Measurements from ENCODE around the gene CD8B.

Gene CD8B

DNA sequence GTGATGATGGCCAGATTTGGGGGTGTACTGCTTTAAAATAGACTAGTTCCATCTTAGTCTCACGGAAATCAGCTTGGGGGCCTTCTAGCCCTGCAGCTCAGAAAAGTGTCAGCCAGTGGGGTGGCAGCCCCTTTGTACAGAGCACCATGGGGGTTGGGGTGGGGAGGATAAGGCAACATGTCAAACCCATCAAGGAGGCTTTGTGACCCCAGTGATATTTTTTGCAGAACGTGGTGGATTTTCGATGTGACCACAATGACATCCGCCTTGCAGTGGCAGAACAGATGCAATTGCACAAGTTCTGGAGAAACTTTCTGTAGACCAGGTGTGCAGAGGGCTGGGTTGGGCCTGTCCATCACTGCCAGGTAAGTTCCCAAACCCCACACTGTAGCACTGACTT is 67.9 kb downstream of the CD8B start:
- no peak for DNase-seq

DNA sequence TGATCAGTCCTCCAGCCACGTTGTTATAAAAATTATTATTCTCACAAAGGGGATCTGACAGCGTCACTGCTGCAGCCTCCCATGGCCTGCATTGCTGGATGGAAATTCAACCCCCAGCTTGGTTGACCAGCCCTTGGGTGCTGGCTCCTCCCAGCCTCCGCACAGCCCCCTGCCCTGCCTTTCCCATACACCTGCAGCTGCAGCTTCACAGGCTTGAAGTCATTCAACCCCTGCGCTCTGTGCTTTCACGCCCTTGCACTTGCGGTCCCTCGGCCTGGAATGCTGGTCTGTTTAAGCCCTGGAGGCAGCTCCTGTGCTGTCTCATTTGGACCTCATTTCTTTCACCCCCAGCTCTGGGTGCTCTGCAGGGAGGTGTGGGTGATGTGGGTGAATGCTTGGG is 70.1 kb downstream of the CD8B start:
- DNase-seq: no peak

DNA sequence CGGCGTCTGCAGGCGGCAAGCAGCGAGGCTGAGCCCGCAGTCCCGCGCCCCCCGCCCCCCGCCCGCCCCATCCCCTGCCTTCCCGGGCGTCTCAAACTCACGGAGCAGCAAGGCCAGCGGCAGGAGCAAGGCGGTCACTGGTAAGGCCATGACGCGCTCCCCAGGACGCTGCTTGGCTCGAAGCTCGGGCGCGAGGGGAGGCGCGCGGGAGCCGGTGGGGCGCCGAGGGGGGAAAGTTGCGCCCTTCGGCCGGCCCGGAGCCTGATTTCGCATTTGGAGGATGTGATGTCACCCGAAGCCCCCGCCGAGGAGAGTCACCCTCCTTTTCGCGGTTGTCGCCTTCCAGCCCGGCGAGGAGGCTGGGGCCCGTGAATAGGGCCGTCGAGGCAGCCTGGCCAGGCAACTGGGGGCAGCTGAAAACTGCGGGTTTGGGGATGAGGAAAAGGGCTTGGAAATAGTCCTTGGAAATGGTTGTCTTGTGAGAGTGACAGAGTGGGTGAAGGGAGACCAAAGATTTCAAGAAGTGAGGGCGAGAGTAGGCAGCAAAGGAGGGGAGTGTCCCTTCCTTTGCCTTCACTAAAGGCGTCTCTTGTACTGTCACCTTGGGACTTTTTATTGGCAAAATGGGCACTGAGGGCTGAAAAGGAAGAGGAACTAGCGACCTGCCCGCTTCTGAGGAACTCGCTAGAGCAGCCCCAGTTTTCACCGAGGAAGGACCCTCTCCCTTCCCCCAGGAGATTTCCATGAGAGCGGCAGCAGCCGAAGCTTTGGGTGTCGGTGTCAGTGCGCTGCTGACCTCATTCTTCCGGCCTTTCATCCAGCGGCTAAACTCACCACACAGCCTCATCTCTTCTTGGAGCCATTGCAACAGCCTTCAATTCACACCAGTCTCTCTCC is 70.8 kb downstream of the CD8B start, which contains the start of gene CD8A:
Gene CD8A, minus strand, starts transcription at position 238 of the 897 bp plus-strand sequence. Its CDS starts 88 bp downstream, at position 150.
- no peak for DNase-seq

DNA sequence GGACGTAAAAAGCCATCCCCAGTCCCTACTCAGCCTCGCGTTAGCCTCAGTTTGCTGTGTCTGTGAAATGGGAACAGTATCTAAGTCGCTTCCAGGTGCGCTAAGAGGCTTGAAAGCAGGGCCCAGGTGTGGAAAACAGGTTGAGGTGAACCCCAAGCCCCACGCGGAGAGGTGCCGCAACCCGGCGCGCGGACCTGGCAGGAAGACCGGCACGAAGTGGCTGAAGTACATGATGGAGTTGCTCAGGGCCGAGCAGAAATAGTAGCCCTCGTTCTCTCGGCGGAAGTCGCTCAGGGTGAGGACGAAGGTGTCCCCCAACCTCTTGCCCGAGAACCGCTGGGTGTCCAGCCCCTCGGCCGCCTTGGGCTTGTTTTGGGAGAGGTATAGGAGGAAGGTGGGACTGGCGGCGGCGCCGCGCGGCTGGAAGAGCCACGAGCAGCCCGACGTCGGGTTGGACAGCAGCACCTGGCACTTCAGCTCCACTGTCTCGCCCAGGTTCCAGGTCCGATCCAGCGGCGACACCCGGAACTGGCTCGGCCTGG is 71.5 kb downstream of the CD8B start:
- DNase-seq: no peak

DNA sequence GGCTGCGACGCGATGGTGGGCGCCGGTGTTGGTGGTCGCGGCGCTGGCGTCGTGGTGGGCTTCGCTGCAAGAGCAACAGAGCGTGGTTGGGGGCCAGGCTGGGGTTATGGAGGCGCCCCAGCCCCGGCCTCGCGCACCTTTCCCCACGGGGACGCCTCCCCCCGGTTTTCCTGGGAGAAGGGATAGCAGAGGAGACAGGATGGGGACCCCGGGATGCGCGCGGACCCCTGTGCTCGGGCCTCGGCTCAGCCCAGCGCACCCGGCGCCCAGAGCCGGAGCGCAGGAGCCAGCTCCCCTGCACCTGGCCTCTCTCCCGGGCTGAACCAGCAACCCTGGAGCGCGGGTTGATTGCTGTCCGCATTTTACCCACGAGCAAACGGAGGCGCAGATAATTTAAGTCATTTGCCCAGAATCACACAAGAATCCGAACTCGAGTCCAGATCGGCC is 72.0 kb downstream of the CD8B start:
- no peak for DNase-seq

DNA sequence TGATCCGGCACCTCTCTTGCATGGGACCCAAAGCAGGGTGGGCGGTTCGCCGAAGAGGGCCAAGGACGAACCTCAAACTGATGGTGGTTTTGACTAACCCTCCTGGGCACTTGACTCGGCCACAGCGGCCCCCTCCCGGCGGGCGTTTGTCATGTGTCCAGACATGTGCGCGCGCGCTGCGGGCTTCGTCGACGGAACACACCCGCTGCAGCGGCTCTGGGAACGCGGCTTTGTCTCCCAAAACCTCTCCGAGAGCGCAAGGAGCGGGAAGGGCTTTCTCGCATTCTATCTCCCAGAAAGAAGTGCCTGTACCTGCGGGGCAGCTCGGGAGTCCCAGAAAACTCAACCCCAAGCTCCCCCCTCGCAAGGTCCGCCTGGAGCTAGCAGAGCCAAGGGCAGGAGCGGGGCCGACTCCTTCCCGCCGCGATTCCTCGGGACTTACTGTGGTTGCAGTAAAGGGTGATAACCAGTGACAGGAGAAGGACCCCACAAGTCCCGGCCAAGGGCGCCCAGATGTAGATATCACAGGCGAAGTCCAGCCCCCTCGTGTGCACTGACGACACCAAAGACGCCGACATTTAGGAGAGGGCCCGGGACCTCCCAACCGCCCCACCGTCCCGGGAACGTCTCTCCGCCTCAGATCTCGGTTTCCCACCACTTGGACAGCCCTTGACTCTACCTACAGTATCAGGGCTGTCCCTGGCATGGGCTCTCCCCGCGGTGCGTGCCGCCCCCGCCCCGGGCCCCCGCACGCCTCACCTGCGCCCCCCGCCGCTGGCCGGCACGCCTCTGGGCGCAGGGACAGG is 72.6 kb downstream of the CD8B start:
- no peak for DNase-seq

DNA sequence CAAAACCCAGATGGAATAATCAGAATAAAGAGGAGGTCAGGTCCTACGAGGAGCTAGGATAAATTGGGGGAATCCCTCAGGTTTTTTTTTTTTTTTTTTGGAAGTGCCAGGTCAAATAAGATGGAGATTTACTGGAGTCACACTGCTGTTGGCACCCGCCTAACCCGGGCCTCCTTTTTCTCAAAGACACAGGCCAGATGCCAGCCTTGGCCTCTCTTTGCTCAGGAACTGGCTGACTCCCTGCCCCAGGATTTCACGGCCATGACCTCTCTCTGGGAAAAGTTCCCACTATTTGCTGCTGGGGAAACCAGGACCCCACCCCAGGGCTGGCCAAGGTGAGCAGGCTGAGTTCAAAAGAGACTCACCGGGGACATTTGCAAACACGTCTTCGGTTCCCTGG is 73.5 kb downstream of the CD8B start:
- DNase-seq: no peak

DNA sequence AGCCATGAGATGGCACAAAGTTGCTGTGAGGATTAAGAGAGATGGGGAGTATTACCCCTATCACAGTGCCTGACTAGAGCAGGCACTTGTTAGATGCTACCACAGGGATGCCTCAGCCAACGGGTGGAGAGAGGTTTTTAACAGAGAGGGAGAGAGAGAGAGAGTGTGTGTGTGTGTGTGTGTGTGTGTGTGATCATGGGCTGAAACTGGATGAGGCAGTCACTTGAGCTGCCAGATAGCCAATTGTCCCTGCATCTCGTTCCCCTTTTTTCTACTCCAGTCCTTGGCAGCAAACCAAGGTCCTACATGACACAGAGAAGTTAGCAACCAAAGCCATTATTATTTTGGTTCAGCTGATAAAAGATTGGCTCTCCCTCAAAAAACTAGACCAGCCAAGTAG is 74.0 kb downstream of the CD8B start:
- no peak for DNase-seq

DNA sequence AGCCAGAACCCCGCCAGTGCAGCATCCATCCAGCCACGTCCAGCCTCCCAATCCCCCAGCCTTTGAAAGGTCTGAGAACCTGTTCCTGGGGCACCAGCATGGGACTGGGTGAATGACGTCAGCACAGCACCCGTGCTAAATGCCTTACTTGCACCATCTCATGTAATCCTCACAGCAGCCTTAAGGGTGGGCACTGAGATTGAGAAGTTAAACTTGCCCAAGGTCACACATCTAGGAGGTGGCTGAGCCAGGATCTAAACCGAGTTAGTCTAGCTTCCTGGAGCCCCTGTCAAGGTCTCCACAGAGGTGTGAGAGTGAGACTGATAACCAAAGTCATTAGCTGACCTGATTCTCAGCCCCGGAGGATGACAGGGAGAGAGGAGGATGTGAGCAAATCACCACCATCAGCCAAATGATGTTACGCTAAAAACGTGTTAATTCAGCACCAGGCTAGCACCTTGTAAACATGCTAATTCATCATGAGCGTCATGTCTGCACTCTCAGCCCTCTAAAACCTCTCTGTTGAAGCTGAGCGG is 75.6 kb downstream of the CD8B start:
- DNase-seq: no peak

DNA sequence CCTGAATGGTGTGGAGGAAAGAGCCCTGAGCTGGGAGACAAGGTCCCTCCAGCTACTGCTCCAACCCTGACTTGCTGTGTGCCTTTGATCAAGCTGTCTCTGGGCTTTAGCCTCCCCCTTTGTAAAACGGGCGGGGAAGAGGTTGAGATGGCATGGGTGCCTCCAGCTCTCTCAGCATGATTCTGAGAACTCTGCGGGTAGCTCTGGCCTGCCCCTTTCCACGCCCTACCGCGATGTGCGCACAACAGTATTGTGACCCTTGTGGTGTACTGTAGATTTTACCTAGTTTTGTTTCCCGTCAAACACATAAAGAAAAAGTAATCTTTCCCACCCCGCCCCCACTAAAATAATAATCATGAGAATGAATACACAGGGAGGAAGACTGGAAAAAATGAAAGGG is 76.2 kb downstream of the CD8B start:
- no peak for DNase-seq

DNA sequence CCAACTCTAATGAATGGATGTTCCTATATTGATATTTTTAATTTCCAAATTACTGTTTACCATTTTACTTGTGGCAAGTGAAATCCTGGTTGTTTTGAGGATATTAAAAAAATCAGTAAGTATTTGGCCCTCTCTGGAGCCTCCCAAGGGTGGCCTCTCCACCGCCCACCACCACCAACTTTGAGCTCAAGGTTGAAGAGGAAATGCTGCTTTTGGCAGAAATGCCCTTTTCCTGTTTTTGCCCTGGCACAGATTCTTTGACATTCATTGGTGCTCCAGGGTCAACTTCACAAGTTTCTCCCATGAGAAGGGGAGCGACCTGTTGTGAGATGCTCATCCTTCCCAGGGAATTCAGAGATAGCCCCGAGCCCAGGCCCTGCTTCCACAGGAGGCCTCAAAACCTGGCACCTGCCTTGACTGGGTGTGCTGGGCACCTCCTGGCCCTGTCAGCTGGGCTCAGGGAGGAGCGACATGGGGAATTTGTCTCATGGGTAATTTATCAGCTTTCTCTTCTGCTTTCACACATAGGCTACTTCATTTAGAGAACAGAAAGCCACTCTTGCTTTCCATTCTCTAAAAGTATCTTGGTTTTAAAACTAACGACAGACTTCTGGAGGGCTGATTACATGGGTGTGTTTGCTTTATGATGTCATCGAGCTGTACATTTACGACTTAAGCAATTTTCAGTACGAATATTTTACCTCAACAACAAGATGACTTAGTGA is 77.9 kb downstream of the CD8B start:
- no peak for DNase-seq

DNA sequence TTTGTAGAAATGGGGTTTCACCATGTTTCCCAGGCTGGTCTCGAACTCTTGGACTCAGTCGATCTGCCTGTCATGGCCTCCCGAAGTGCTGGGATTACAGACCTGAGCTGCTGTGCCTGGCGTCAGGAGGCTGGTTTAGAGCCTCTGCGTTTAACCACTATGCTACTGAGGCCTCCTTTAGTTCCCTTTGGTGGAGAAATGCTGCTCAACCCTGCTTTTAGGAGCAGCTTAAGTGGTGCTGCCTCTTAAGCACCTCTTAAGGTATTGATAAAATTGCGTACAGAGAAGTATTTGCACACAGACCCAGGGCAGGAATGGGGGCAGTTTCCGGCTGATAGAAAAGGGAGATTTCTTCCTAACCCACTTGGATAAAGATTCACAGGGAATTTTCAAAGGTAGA is 78.9 kb downstream of the CD8B start:
- DNase-seq: no peak

DNA sequence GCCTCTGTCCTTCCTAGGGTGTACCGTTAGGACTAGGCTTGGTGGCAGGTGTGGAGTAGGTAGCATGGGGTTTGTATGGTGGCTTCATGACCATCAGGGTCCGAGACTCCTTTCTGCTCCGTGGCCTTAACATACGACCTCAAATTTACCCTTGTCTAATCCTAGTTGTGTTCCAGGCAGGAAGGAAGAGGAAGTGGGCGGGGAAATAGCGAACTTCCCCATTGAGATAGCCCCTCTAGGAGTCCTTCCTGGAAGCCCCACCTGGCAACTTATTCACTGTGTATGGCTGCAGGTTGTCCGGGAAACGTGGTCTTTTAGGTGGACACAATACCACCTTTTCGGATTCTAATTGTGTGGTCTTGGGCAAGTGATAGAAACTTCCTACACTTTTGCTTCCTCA is 80.3 kb downstream of the CD8B start:
- DNase-seq: no peak

DNA sequence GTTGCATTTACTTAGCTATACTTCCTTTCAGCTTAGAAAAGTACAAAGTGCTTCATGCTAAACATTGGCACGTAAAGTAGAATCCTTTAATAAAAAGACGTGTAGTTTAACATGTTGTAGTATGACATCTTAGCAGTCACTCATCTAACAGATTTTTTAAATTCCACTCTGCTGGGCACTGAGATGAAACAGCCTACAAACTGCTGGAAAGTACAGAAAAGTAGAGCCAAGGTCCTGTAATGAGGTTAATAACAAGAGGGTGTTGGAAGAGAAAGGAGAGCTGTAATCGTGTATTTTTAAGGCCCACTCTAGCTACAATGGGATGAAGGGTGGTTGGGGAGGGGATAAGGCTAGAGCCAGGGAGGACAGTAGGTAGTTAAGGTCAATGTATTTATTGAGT is 81.7 kb downstream of the CD8B start:
- DNase-seq: no peak

DNA sequence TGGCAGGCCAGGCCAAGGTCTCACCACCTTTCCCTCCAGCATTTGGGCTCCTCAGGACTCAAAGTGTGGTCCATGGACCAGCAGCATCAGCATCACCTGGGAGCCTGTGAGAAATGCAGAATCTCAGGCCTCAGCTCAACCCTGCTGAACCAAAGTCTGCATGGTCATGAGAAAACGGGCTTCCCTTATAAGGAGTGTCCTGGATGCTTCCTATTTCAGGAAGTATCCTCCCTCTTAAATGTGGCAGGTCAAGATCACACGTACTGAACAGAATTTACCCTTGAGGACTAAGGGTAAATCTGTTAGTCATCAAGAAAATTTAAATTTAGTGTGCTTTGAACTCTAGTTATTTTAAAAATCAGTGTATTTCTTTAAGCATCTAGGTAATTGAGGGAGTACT is 82.7 kb downstream of the CD8B start:
- DNase-seq: no peak

DNA sequence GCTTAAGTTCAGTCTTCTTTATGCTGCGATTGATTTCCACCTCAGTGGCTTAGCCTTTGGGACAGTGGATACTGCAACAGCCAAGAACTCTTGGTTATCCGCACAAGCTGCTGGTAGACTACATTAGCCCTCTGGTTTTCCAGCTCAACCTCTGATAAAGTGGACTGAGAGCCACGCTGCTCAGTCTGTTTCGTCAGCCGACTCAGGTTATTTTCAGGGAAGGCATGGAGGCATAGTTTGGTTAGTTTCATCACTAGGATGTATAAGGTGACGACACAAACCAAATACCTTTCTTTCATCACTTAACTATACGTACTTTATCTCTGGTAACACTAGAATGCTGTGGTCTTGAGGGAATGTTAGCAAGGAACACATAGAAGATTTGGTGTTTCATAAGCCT is 85.2 kb downstream of the CD8B start:
- no peak for DNase-seq

DNA sequence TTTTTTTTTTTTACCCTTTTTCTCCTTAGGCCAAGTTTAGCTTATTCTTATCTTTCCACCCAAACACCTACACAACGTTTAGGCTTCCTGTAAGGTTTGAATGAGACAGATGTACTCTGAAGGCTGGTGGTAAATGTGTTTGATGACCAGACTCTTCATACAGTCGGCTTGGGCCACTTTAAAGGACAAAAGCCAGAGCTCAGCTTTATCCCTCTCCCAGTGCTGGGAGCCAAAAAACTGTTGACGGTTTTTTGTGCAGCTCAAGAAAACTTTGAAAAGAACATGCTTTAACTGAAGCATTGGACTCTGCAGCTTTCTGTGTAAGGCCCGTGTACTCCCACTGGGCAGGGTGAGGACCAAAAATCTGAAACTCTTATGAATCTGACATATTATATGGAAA is 86.3 kb downstream of the CD8B start:
- DNase-seq: no peak

DNA sequence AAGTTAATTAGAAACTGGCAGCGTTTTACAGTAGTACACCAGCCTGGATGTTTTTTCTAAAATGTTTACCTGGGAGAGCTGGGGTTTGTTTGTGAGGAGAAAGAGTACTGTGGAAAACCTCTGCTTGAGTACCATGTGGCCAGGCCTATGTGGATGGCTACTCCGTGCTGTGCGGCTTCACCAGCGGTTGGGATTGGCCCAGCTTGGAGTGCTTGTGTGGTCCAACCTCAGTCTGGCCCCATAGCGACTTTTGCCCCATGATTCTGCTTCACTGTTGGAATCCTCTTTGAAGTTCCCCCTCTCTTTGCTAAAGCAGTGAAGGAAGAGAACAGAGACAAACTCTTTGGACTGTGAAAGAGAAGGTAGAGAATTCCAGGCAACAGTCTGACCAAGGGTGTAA is 86.8 kb downstream of the CD8B start:
- DNase-seq: no peak

DNA sequence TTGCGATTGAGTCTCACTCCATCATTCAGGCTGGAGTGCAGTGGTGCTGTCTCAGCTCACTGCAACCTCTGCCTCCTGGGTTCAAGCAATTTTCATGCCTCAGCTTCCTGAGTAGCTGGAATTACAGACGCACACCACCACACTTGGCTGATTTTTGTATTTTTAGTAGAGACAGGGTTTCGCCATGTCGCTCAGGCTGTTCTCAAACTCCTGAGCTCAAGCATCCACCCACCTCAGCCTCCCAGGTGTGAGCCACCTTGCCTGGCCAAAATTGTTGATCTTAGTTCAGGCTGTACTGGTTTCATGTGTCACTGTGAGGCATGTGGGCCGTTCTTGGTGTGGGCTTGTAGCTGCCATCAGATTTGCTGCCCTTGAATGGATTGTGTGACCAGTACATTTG is 89.1 kb downstream of the CD8B start:
- no peak for DNase-seq

DNA sequence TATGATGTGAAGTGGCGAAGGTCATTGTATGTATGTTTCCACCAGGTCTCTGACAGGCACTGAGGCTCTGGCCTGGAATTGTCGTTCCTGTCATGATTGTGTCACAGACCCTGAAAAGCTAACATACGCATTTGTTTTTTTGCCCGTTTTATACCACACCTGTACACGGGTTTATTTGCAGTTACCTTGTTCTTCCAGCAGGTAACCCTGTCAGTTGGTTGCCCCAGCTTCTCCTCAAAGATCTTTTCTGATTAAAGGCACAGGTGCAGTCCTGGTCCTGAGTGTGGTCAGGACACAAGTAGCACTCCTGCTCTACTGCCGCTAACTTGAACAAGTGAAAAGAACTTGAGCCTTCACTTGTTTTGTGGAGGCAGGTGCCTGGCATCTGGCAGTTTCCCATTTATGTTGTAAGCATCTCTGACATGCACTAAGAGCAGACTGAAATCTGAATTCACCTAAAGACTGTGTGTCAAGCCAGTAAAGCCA is 90.8 kb downstream of the CD8B start:
- DNase-seq: no peak

DNA sequence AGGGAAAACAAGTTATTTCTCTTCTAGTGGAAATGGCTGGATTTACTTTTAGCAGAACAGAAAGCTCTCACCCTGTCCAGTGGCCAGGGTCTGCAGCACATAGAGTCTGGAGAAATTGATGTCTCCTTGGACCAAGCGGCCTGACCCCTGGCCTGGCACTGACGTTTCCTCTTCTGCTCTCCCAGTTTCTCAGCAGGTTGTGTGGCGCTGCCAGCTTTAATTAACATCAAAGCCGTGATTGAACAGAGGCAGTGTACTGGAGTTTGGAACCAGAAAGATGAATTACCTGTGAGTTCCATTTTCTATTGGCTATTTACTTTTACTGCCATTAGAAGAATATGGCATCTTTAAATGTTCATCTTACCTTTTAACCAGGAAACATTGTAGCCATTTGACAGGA is 91.8 kb downstream of the CD8B start:
- DNase-seq: no peak

DNA sequence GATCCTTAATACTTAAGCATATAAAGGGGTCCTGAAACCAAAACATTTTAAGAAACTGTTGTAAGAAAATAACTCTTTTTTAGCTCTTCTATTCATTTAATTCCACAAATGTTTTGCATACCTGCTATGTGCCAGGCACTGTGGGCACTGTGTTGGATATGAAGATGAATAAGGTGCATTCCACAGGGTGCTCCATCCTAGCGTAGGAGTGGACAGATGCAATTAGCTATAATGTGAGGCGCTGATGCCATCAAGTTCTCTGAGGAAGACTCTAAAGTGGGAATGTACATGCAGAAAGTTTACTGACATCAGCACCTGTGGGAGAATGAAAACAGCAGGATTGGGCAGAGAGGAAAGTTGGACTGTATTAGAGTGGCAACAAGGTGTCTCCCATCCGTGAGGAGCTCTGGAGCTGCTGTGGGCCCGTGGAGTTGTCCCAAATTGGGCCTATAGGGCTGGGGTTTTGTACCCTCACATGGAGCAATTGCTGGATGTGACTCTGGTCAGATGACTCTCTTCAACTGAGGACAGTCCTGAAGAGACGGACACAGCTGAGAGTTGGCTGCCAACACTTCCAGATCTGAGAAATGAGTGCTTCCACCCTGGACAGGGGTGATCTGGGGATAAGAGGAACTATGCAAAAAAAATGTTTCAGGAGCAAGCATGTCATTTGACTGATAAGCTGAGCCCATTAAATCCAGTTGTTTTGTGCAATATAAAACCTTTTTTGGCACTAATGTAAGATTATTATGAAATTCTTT is 93.3 kb downstream of the CD8B start:
- no peak for DNase-seq
